Testis (tissue), 3 donors: ENCODE data around the gene IGFBP7. TPM values are rescaled to one million over a fixed set of nuclear protein-coding genes. Genes with fewer than 3 reads are reported as not detected.

Experiments used
- DNase-seq: peaks from one replicate; pipeline ENCODE4 v3.0.0-alpha.2; 2019
- H3K27ac ChIP-seq, 2 donors: fragments of 200-600 bp; sonication (generic); one replicate each; pipeline ENCODE4 v1.5.1; 2019
- H3K27me3 ChIP-seq: fragments of 200-600 bp; sonication (generic); one replicate; pipeline ENCODE4 v1.5.1; 2019
- H3K36me3 ChIP-seq: fragments of 200-600 bp; sonication (generic); one replicate; pipeline ENCODE4 v1.5.1; 2017; ENCODE audit warnings: low read depth; ENCODE audit errors: missing control alignments
- H3K4me1 ChIP-seq: fragments of 200-600 bp; sonication (generic); one replicate; pipeline ENCODE4 v1.5.1; 2019
- H3K4me3 ChIP-seq, 2 donors: fragments of 200-600 bp; sonication (generic); one replicate each; pipeline ENCODE4 v1.5.1; 2017 to 2019
- H3K9me3 ChIP-seq: fragments of 200-600 bp; sonication (generic); one replicate; pipeline ENCODE4 v1.5.1; 2017
- CTCF ChIP-seq, 3 experiments: fragments of 450-650 bp in 2 of 3; fragments of 200-600 bp in 1 of 3; sonication (generic) in 1 of 3; IDR thresholded peaks; one replicate each; pipeline ENCODE4 v1.5.1; 2016 to 2019; ENCODE audit warnings: antibody characterized with exemption in 3 of 3, mild to moderate bottlenecking in 2 of 3, moderate library complexity in 1 of 3
- POLR2A ChIP-seq: fragments of 450-650 bp; IDR thresholded peaks from one replicate; pipeline ENCODE4 v1.6.1; 2017; ENCODE audit warnings: antibody characterized with exemption, mild to moderate bottlenecking, moderate library complexity
- WGBS, 2 donors: methylation state at CpG; one replicate each; pipeline ENCODE4 v1.1.5; 2018; 5-methylcytosine and 5-hydroxymethylcytosine counted together
- intact Hi-C: fragments of 100-400 bp; cut with DNase I; formaldehyde crosslinking; loops from one replicate; pipeline ENCODE4 v1.15.1; 2023; ENCODE audit warnings: low total_unique reads
- polyA plus RNA-seq: library from polyadenylated mRNA; stranded (reverse); fragments of 350-450 nt; fragmentation: Illumina TruSeq; extraction: RNeasy Lipid Tissue Mini Kit (QIAGEN cat#74804); gene quantifications from one replicate; pipeline ENCODE4 v1.2.3, GENCODE V29; 2014; ENCODE audit warnings: low read depth, low replicate concordance; ENCODE audit not compliant: insufficient read depth
- total RNA-seq, 2 donors: library from RNA; depleted of rRNA; stranded (reverse); fragments of >200 nt; gene quantifications; one replicate each; pipeline ENCODE4 v1.2.3, GENCODE V29; 2016

The IGFBP7 gene
- total and polyA plus RNA-seq, 3 donors from 2014 or later: 451 to 817 (median 531) TPM

- peaks cover 13% of the 10 kb centered on the region for H3K4me1 ChIP-seq
- WGBS, 2 donors: 85 to 91% methylated on average over 5 of the region's 5 CpGs
- H3K36me3 ChIP-seq: no peaks in the 10 kb centered on the region
- no peak for DNase-seq
- TF ChIP-seq CTCF (IDR thresholded peaks at IDR 0.05) (no peak), POLR2A (no peak)
- H3K27me3 ChIP-seq: no peaks in the 10 kb centered on the region
- H3K27ac ChIP-seq: no peak overlapping the region
- intact Hi-C loops: no loop called here
- no peak overlapping the region for H3K4me3 ChIP-seq
- H3K9me3 ChIP-seq: no peaks in the 10 kb centered on the region
These were observed 89.6 kb downstream of the IGFBP7 start for GRCh38 chr4:57020467-57021101.

DNA sequence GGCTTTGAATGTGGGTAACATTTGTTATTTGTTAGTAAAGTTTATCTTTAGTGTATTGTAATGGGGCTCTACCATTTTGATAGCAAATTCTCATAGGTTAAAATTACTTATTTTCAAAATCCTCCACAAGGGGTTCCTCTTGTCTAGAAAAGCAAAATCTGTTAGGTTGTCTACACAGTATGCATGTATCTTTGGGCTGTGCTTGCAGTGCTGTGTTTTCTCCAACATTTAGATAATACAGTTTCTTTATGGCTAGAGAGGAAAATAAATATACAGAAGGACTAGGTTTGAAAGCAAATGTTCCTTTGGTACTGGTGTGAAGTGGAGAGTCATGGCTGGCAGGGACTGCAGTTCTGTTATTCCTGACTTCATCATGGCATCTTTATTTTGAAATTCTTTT is 91.2 kb downstream of the IGFBP7 start:
- no peaks in the 10 kb centered on the region for H3K36me3 ChIP-seq
- H3K27me3 ChIP-seq: no peaks in the 10 kb centered on the region
- no peak for DNase-seq
- intact Hi-C loops: no loop called here
- peaks cover 13% of the 10 kb centered on the region for H3K4me1 ChIP-seq
- H3K27ac ChIP-seq: peak overlapping the region in 1 of 2 donors; percentile 32
- TF ChIP-seq POLR2A (no peak), CTCF (IDR thresholded peaks at IDR 0.05) (no peak)
- no peak overlapping the region for H3K4me3 ChIP-seq
- H3K9me3 ChIP-seq: no peaks in the 10 kb centered on the region

DNA sequence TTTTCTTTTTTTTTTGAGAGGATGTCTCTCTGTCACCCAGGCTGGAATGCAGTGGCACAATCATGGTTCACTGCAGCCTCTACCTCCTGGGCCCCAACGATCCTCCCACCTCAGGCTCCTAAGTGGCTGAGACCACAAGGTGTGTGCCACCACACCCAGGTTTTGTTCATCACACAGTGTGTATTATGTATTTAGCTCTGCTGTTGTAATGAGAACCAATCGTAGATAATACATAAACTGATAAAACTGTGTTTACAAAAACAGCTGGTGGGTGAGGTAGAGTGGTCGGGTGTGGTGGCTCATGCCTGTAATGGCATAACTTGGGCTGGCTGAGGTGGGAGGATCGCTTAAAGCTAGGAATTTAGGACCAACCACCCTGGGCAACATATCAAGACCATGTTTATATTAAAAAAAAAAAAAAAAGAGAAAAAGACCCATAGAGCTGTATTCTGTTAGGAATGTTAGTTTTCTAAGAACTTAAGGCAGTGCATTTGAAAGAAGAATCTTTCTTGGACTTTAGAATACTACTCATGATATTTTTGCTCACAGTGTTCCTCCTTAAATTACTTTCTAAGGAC is 96.6 kb downstream of the IGFBP7 start:
- Histone ChIP-seq H3K4me1 (no peaks in the 10 kb centered on the region), H3K9me3 (no peaks in the 10 kb centered on the region), H3K27me3 (no peaks in the 10 kb centered on the region), H3K36me3 (no peaks in the 10 kb centered on the region), H3K27ac (no peak overlapping the region), H3K4me3 (no peak overlapping the region)
- 64 to 81% methylated on average over 4 of the region's 4 CpGs for WGBS, 2 donors
- no peak for DNase-seq
- TF ChIP-seq CTCF (IDR thresholded peaks at IDR 0.05): no peak
- TF ChIP-seq POLR2A: no peak
- intact Hi-C loops: no loop called here

DNA sequence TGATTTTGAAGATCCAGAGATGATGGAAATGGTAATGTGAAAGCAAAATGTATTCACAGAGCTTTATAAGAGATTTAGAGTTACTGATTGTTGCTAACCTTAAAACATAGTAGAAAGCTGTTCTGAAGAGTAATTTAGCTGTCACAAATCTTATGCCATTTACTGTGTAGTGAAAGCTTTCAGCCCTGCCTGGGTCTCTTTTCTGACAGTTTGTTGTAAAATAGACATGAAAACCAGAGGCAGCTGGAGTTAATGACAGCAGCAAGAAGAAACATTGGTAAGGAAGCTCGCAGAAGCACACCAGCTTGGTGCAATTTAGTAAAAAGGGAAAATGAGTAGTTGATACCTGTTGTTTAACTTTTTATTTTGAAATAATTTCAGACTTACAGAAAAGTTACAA is 110.4 kb downstream of the IGFBP7 start:
- 88% methylated on average over 1 of the region's 1 CpG for WGBS, 2 donors
- Histone ChIP-seq H3K4me3 (no peak overlapping the region), H3K27me3 (no peaks in the 10 kb centered on the region), H3K4me1 (peaks cover 6% of the 10 kb centered on the region), H3K9me3 (no peaks in the 10 kb centered on the region), H3K36me3 (no peaks in the 10 kb centered on the region), H3K27ac (no peak overlapping the region)
- TF ChIP-seq POLR2A: no peak
- TF ChIP-seq CTCF (IDR thresholded peaks at IDR 0.05): no peak
- DNase-seq: no peak
- intact Hi-C loops: no loop called here

GRCh38 chr4:56995525-56995924 is 114.7 kb downstream of the IGFBP7 start:
- H3K36me3 ChIP-seq: no peaks in the 10 kb centered on the region
- intact Hi-C loops: no loop called here
- 42 to 45% methylated on average over 7 of the region's 7 CpGs for WGBS, 2 donors

More at GRCh38 chr4:56995525-56995924, 114.7 kb downstream of the IGFBP7 start:
- H3K27ac ChIP-seq: peak overlapping the region; percentile 52 to 70
- DNase-seq: peak; percentile 89
- H3K4me3 ChIP-seq: no peak overlapping the region
- H3K9me3 ChIP-seq: no peaks in the 10 kb centered on the region
- TF ChIP-seq POLR2A: no peak
- TF ChIP-seq CTCF (IDR thresholded peaks at IDR 0.05): no peak
- peaks cover 6% of the 10 kb centered on the region for H3K4me1 ChIP-seq
- no peaks in the 10 kb centered on the region for H3K27me3 ChIP-seq
